ENCODE data around the gene ZNF286A.

DNA sequence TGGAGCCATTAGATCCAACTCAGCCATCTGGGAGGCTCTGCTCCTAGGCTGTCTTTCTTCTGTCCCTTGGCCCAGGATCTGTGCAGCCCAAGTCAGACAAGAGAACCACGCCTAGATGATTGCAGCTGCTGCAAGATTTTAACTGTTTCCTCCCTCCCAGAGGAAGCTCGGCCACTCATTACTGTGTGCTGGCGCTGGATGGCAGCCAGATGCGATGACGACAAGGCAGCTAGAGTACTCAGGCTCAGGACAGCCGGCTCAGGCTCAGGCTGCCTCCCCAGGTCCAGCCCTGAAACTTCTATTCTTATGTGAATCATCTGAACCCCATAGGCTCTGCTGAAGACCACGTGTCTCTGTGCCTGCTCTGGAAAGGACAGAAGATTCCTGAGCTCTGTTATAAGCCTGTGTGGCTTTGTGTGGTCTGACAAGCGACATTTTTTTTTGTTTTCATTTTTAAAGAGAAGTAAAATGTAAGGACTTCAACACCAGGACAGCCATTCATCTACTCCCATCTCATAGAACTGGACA is 47.9 kb upstream of the ZNF286A start:
- TF ChIP-seq CBX3 (IDR thresholded peaks at IDR 0.05; ENCODE audit: borderline replicate concordance, low read depth) (no peak), NFYA (IDR thresholded peaks at IDR 0.05; ENCODE audit: borderline replicate concordance, low read depth, low read length) (no peak), TCF7 (IDR thresholded peaks at IDR 0.05; ENCODE audit: borderline replicate concordance) (no peak), ZBED1 (IDR thresholded peaks at IDR 0.05; ENCODE audit: borderline replicate concordance) (no peak), POLR2A (IDR thresholded peaks at IDR 0.05; ENCODE audit: low read depth, low read length) (no peak), TARDBP (IDR thresholded peaks at IDR 0.05; ENCODE audit: borderline replicate concordance) (no peak), CBFB (IDR thresholded peaks at IDR 0.05; ENCODE audit: low read depth) (no peak), GABPA (IDR thresholded peaks at IDR 0.05; ENCODE audit: low read depth) (no peak), ZNF24 (IDR thresholded peaks at IDR 0.05) (no peak)
- TF ChIP-seq, protein P1, sequence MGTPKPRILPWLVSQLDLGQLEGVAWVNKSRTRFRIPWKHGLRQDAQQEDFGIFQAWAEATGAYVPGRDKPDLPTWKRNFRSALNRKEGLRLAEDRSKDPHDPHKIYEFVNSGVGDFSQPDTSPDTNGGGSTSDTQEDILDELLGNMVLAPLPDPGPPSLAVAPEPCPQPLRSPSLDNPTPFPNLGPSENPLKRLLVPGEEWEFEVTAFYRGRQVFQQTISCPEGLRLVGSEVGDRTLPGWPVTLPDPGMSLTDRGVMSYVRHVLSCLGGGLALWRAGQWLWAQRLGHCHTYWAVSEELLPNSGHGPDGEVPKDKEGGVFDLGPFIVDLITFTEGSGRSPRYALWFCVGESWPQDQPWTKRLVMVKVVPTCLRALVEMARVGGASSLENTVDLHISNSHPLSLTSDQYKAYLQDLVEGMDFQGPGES (IDR thresholded peaks at IDR 0.05) = no peak
- TF ChIP-seq, protein P2, sequence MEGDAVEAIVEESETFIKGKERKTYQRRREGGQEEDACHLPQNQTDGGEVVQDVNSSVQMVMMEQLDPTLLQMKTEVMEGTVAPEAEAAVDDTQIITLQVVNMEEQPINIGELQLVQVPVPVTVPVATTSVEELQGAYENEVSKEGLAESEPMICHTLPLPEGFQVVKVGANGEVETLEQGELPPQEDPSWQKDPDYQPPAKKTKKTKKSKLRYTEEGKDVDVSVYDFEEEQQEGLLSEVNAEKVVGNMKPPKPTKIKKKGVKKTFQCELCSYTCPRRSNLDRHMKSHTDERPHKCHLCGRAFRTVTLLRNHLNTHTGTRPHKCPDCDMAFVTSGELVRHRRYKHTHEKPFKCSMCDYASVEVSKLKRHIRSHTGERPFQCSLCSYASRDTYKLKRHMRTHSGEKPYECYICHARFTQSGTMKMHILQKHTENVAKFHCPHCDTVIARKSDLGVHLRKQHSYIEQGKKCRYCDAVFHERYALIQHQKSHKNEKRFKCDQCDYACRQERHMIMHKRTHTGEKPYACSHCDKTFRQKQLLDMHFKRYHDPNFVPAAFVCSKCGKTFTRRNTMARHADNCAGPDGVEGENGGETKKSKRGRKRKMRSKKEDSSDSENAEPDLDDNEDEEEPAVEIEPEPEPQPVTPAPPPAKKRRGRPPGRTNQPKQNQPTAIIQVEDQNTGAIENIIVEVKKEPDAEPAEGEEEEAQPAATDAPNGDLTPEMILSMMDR (IDR thresholded peaks at IDR 0.05 in 2 of 3, conservative IDR thresholded peaks at IDR 0.05 in 1 of 3; ENCODE audit: control insufficient read depth in 2 of 3, extremely low read depth in 1 of 3, insufficient read depth in 1 of 3, low read depth in 3 of 3, low read length in 3 of 3) = no peak

All from GM12878 (cell line).